Left colon (tissue), 2 donors: Measurements from ENCODE around the gene ITPK1. TPM values are rescaled to one million over a fixed set of nuclear protein-coding genes. Genes with fewer than 3 reads are reported as not detected.

Source experiments
- ATAC-seq: fragments of 200-7000 bp; cut with Tn5 transposase; one replicate; pipeline ENCODE4 v1.9.1; 2020; ENCODE audit warnings: mild to moderate bottlenecking, moderate library complexity
- DNase-seq, 2 donors: peaks; one replicate each; pipeline ENCODE4 v3.0.0-alpha.2; 2020
- intact Hi-C, 2 donors: fragments of 100-400 bp; cut with DNase I in 1 of 2; cut with micrococcal nuclease in 1 of 2; formaldehyde crosslinking; loops; one replicate each; pipeline versions ENCODE4 v1.11.2 to v1.14.0; 2022; cut with DNase I, micrococcal nuclease
- total RNA-seq, 2 donors: library from RNA; stranded (reverse); fragmentation: NEBNext Ultra II Directional; extraction: Animal tissue kit (Norgen Biotek cat#: 25700); gene quantifications; one replicate each; pipeline ENCODE4 v1.2.1, GENCODE V29; 2021
- donor health status: DM: no; HTN: no; CAD: no.
- donor health status: DM: yes; HTN: yes; CAD: no.

ITPK1 gene
- total RNA-seq, 2 donors from 2014 or later: 138 to 142 TPM

GRCh38 chr14:93092606-93093556, 22.8 kb downstream of the ITPK1 start:
- ATAC-seq: no peak
- intact Hi-C loops: no loop called here
- DNase-seq: no peak

DNA sequence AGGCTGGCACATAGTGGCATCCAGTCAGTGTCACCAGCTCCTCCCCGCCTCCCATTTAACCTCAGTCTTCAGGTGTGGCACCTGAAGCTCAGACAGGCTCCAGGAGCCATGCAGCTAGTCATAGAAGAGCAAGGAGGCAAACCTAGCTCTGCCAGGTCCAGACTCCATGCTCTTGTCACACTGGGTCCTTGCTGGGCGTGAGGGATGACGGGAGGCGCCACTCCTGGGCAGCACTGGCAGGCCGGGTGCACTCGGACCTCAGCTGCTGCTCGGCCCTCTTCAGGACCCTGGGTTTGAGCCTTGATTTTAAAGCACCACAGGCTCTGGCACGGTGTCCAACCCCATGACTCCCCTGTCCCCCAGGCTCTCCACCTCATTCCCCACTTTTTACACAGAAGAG, 24.1 kb downstream of the ITPK1 start:
- DNase-seq (no peak), ATAC-seq (peak; percentile 20)
- intact Hi-C loops: no loop called here

- no peak for ATAC-seq
- intact Hi-C loops: no loop called here
- no peak for DNase-seq
Measured at GRCh38 chr14:93090826-93091555, 24.7 kb downstream of the ITPK1 start.

DNA sequence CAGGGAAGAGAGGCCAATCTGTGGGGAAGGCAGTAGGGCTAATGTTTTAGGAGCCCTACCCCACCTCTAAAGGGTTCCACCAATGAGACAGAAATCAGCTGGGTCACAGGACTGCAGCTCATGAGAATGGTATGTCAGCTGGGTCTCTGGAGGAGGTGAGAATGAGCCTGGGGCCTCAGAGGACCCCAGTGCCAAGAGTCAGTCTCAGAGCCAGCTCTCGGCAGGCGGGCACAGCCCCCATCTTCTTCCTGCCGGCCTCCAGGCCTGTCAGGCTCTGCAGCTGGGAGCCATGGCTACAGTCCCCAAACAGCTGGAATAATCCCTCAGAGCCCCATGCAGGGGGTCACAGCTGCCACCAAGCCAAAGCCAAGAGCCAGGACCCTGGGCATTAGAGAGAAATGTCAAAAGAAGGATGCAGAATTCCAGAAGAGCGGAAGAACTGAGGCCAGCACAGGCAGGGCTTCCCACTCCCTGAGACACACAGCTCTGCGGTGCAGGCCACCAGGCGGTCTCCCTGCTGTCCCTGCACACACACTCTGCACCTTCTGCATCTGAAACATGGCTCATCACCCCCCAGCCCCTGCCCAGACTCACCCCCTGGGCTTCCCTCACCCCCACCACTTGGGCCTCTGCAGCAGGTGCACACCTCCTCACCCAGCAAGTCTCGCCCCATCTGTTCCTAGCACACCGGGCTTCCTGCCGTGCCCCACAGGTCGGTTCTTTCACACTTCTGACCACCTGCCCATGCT, 26.0 kb downstream of the ITPK1 start:
- no peak for ATAC-seq
- intact Hi-C loops: no loop called here
- DNase-seq: no peak

DNA sequence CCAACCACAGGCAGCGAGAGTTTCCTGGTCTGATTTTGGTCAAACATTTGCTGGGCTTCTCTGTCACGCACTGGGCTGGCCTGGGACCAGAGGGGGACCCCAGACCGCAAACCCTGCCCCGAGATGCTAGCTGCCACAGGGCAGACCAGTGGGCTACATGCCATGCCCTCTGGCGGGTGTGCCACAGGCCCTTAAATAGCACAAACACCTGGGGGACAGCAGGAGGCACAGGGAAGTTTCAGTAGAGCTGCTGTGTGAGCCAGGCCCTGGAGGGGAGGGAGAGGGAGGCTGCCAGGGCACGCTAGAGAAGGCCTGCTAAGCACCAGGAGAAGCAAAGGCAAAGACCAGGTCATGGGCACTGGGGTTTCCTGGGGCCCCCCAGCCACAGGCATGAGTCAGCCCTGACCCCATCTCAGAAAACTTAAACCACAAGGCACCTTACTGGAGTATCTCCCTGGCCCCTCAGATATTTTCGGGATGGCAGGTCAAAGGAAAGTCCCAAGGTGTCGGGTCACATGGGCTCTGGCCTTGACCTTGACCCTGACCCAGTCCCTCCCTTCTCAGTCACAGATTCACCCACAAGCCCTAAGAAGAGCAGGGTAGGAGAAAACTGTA, 29.2 kb downstream of the ITPK1 start:
- intact Hi-C loops: no loop called here
- ATAC-seq (no peak), DNase-seq (no peak)

- DNase-seq (no peak), ATAC-seq (no peak)
- intact Hi-C loops: no loop called here
Measured at GRCh38 chr14:93085911-93086310, 29.8 kb downstream of the ITPK1 start.

GRCh38 chr14:93084866-93085857, 30.6 kb downstream of the ITPK1 start:
- intact Hi-C loops: no loop called here
- no peak for DNase-seq
- no peak for ATAC-seq

GRCh38 chr14:93084402-93084801, 31.3 kb downstream of the ITPK1 start:
- ATAC-seq (no peak), DNase-seq (no peak)
- intact Hi-C loops: no loop called here

DNA sequence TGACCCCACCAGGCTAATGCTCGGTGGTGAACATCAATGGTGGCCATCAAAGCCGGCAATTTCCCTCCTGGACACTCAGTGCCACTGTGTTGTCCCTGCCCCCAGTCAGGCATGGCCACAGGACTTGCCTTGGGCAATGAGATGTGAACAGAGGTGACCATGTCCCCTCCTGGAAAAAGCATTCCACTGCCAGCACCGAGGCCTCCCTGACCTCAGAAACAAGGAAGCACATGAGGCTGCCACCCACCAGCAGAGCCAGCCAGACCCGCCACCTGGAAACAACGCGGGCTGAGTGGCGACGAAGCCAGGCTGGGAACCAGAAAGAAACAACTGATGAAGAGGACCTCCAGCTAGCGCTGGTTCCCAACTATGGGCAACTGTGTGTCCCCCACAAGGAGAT, 31.8 kb downstream of the ITPK1 start:
- no peak for DNase-seq
- intact Hi-C loops: no loop called here
- no peak for ATAC-seq

- no peak for ATAC-seq
- intact Hi-C loops: no loop called here
- DNase-seq: no peak
Measured at GRCh38 chr14:93082576-93083001, 33.1 kb downstream of the ITPK1 start.

- peak; percentile 11 for ATAC-seq
- DNase-seq: no peak
- intact Hi-C loops: no loop called here
Measured at GRCh38 chr14:93081876-93082570, 33.7 kb downstream of the ITPK1 start.

DNA sequence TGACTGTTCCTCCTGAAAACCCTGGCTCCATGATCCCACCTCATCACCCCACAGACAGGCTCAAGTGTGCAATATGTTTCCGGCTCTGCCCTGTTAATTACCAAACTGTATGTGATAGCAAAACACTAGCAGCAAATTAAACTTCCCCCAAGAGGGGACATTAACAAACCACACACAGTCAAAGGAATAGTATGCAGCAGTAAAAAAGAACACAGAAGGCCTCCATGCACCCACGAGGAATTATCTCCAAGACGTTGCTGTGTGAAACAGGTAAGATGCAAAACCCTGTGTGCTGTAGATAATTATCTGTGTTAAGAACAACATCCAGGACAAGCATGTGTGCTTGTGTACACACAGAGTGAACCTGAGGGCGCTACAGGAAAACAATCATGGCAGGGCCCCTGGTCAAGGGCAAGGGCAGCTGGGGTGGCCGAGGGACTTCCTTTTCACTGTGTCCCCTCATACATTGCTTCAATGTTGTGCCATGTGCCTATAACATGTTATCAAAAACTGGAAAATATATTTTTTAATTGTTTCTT, 35.8 kb downstream of the ITPK1 start:
- DNase-seq: no peak
- intact Hi-C loops: no loop called here
- no peak for ATAC-seq

DNA sequence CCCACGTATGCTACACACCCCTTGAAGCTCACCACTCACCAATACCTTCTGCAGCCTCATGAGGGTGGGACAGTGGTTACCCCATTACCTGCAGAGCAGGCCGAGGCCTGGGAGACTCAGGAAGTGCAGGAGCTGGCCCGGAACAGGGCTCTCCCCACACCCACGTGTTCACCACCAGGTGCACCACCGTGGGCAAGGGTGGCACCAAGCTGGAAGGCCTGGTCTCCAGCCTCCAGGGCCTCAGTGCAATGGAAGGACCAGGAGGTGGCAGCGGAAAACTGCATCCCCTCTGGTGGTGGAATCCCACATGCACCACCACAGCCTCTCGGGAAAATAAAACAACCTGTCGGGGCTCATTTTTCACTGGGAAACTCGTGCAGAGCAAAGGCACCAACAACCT, 36.4 kb downstream of the ITPK1 start:
- DNase-seq: no peak
- ATAC-seq: no peak
- intact Hi-C loops: no loop called here

DNA sequence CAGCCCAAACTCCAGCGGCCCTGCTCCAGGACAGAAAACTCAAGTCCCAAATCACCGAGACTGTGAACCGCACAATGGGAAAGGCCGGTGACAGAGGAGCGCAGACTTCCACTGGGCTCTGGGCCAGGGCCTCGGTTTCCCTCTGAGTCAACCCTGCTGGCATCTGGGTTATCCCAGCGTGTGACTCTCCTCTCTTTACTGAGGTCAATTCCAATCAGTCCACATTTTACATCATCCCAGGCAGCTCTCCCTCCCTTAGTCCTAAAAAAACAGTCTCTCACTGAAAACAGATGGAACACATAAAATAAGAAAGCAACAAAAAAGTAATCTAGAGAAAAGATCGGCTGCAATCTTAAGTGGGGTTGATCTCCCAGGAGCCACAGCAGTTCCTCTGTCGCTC, 36.9 kb downstream of the ITPK1 start:
- intact Hi-C loops: no loop called here
- ATAC-seq: no peak

DNA sequence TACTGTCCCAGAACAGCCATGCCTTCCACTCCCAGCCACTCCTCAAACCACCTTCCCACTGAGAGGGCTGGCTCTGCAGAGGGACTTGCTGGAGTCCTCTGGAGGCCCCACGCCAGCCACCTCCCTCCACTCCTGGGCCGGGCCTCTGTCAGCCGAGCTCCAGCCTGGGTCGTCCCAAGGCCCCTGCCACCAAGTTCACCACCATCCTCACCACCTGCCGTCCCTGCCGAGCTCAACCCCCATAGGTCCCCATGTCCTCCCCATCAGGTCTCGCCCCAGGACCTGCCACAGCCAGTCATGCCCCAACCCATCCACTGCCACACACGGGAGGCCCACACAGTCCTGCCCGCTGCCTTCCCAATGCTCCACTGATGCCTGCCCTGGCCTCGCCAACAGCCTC, 39.0 kb downstream of the ITPK1 start:
- intact Hi-C loops: no loop called here
- no peak for ATAC-seq
- DNase-seq: no peak

More for the DNA sequence above, 36.9 kb downstream of the ITPK1 start:
- no peak for DNase-seq

GRCh38 chr14:93075891-93076290, 39.8 kb downstream of the ITPK1 start:
- intact Hi-C loops: no loop called here
- no peak for DNase-seq
- ATAC-seq: no peak
